ENCODE data around the gene CKLF.

The CKLF gene

DNA sequence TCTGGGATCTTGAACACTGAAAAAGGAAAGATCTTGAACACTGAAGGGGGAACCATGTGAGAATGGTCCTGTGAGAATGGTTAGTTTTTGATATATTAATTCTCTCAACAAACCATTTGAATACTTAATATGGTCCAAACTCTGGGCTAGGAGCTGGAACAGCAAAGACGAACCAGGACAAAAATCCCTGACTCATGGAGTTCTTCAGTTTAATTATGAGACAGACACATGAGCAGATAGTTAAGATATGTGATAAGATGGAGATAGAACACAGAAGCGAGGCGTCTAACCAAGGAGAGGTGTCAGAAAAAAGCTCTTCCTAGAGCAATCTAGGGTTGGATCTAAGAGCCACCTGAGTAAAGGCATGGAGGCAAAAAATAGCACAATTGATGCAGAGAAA lies 1.6 kb downstream of the CKLF start:
- Histone ChIP-seq H3K9me2 (replicated peaks; ENCODE audit: control insufficient read depth, low read length) (no peaks in the 10 kb centered on the region), H3K4me1 (ENCODE audit: control insufficient read depth, low read length) (peaks cover 53% of the 10 kb centered on the region), H3K79me2 (ENCODE audit: control insufficient read depth, low read length) (peaks cover 40% of the 10 kb centered on the region), H3F3A (ENCODE audit: control insufficient read depth, insufficient read depth) (peaks cover 6% of the 10 kb centered on the region), H3K9me3 (ENCODE audit: control insufficient read depth, insufficient read depth, low read length) (no peaks in the 10 kb centered on the region), H3K4me3 (ENCODE audit: low read length) (peak overlapping the region; percentile 81), H4K20me1 (ENCODE audit: control insufficient read depth, insufficient read depth, low read depth, low read length) (no peaks in the 10 kb centered on the region), H3K27ac (ENCODE audit: low read depth, low read length) (no peak overlapping the region), H3K4me2 (ENCODE audit: low read length) (peak overlapping the region; percentile 88), H3K27me3 (ENCODE audit: control insufficient read depth, low read length) (no peaks in the 10 kb centered on the region), H3K36me3 (ENCODE audit: control insufficient read depth, low read length) (peaks cover 29% of the 10 kb centered on the region)
- no peak for TF ChIP-seq EZH2phosphoT487 (IDR thresholded peaks at IDR 0.05; ENCODE audit: borderline replicate concordance, low read length)
- TF ChIP-seq, protein P1, sequence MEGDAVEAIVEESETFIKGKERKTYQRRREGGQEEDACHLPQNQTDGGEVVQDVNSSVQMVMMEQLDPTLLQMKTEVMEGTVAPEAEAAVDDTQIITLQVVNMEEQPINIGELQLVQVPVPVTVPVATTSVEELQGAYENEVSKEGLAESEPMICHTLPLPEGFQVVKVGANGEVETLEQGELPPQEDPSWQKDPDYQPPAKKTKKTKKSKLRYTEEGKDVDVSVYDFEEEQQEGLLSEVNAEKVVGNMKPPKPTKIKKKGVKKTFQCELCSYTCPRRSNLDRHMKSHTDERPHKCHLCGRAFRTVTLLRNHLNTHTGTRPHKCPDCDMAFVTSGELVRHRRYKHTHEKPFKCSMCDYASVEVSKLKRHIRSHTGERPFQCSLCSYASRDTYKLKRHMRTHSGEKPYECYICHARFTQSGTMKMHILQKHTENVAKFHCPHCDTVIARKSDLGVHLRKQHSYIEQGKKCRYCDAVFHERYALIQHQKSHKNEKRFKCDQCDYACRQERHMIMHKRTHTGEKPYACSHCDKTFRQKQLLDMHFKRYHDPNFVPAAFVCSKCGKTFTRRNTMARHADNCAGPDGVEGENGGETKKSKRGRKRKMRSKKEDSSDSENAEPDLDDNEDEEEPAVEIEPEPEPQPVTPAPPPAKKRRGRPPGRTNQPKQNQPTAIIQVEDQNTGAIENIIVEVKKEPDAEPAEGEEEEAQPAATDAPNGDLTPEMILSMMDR (IDR thresholded peaks at IDR 0.05; ENCODE audit: low read depth, low read length, poor library complexity, severe bottlenecking) = no peak

DNA sequence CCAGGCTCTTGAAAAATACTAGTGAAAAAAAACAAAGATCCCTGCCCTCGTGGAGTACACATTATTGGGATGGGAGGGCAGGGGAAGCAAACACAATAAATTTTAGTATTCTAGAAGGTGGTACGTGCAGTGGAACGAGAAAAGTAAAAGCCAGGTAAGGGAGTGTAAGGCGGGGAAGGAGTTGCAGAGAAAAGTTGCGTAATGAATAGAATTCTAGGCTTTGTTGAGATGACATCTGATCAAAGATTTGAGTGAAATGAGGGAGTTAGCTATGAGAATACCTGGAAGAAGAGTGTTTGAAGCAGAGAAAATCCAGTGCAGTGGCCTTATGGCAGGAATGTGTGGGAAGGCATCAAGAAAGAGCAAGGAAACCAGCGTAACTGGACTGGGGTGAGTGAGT lies 2.1 kb downstream of the CKLF start:
- peaks cover 49% of the 10 kb centered on the region for H3K4me1 ChIP-seq (ENCODE audit: control insufficient read depth, low read length)
- H3K9me2 ChIP-seq (replicated peaks; ENCODE audit: control insufficient read depth, low read length) = no peaks in the 10 kb centered on the region
- no peak overlapping the region for H3K4me3 ChIP-seq (ENCODE audit: low read length)
- H3K27ac ChIP-seq (ENCODE audit: low read depth, low read length) = no peak overlapping the region
- peaks cover 34% of the 10 kb centered on the region for H3K36me3 ChIP-seq (ENCODE audit: control insufficient read depth, low read length)
- no peaks in the 10 kb centered on the region for H3K9me3 ChIP-seq (ENCODE audit: control insufficient read depth, insufficient read depth, low read length)
- H3K4me2 ChIP-seq (ENCODE audit: low read length) = peak overlapping the region; percentile 88; the same call in 1 of the 2 replicates
- no peaks in the 10 kb centered on the region for H3K27me3 ChIP-seq (ENCODE audit: control insufficient read depth, low read length)
- H3F3A ChIP-seq (ENCODE audit: control insufficient read depth, insufficient read depth) = peaks cover 4% of the 10 kb centered on the region
- H3K79me2 ChIP-seq (ENCODE audit: control insufficient read depth, low read length) = peaks cover 40% of the 10 kb centered on the region
- TF ChIP-seq, protein P1 (IDR thresholded peaks at IDR 0.05; ENCODE audit: low read depth, low read length, poor library complexity, severe bottlenecking) = no peak
- no peak for TF ChIP-seq EZH2phosphoT487 (IDR thresholded peaks at IDR 0.05; ENCODE audit: borderline replicate concordance, low read length)
- no peaks in the 10 kb centered on the region for H4K20me1 ChIP-seq (ENCODE audit: control insufficient read depth, insufficient read depth, low read depth, low read length)

DNA sequence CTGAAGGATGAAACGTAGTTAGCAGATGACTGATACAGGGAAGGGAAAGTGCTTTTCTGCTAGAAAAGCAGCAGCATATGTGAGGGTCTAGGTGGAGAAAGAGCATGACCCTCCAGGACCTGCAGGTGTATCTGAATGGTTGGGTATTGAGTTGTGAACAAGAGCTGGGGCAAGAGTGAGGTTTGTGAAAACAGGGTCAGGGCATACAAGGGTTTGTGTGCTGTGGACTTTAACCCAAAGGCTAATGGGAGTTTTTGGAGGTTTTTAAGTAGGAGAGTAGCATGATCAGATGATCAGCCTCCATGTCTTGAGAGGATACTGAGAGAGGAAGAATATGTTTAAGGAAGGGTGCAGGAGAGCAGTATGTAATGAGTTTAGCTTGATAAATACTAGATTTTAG lies 7.7 kb downstream of the CKLF start:
- Histone ChIP-seq H4K20me1 (ENCODE audit: control insufficient read depth, insufficient read depth, low read depth, low read length) (no peaks in the 10 kb centered on the region), H3K79me2 (ENCODE audit: control insufficient read depth, low read length) (peaks cover 18% of the 10 kb centered on the region), H3K9me3 (ENCODE audit: control insufficient read depth, insufficient read depth, low read length) (no peaks in the 10 kb centered on the region), H3K36me3 (ENCODE audit: control insufficient read depth, low read length) (peaks cover 61% of the 10 kb centered on the region), H3K4me3 (ENCODE audit: low read length) (no peak overlapping the region), H3F3A (ENCODE audit: control insufficient read depth, insufficient read depth) (no peaks in the 10 kb centered on the region), H3K9me2 (replicated peaks; ENCODE audit: control insufficient read depth, low read length) (no peaks in the 10 kb centered on the region), H3K27ac (ENCODE audit: low read depth, low read length) (no peak overlapping the region), H3K4me2 (ENCODE audit: low read length) (no peak overlapping the region), H3K27me3 (ENCODE audit: control insufficient read depth, low read length) (no peaks in the 10 kb centered on the region), H3K4me1 (ENCODE audit: control insufficient read depth, low read length) (no peaks in the 10 kb centered on the region)
- TF ChIP-seq EZH2phosphoT487 (IDR thresholded peaks at IDR 0.05; ENCODE audit: borderline replicate concordance, low read length) = no peak
- TF ChIP-seq, protein P1 (IDR thresholded peaks at IDR 0.05; ENCODE audit: low read depth, low read length, poor library complexity, severe bottlenecking) = no peak
